ENCODE data around the gene CLEC14A.

The CLEC14A gene

DNA sequence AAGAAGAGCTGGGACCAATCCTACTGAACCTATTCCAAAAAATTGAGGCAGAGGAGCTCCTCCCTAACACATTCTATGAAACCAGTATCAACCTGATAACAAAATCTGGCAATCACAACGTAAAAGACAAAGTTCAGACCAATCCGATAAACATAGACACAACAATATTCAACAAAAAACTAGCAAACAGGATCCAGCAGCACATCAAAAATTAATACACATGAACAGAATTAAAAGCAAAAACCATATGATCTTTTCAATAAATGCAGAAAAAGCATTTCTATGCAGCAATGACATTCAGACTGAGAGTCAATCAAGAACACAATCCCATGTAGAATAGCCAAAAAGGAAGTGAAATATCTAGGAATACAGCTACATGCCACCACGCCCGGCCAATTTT lies 7.0 kb upstream of the CLEC14A start:
- no peak overlapping the region for H3K4me3 ChIP-seq (ENCODE audit: low read length)
- H3K4me1 ChIP-seq (ENCODE audit: insufficient read depth, low read length), result no peaks in the 10 kb centered on the region
- H3K27me3 ChIP-seq (ENCODE audit: insufficient read depth, low read length), result no peaks in the 10 kb centered on the region
- no peaks in the 10 kb centered on the region for H3K9me3 ChIP-seq (ENCODE audit: low read length)
- H2AFZ ChIP-seq (ENCODE audit: low read depth, low read length), result no peak overlapping the region
- no peaks in the 10 kb centered on the region for H3K36me3 ChIP-seq (ENCODE audit: insufficient read depth, low read length)

GRCh38 chr14:38261620-38262019 lies 5.7 kb upstream of the CLEC14A start:
- Histone ChIP-seq H3K27me3 (ENCODE audit: insufficient read depth, low read length) (peaks cover 7% of the 10 kb centered on the region), H3K4me3 (ENCODE audit: low read length) (no peak overlapping the region), H3K36me3 (ENCODE audit: insufficient read depth, low read length) (no peaks in the 10 kb centered on the region), H2AFZ (ENCODE audit: low read depth, low read length) (no peak overlapping the region), H3K4me1 (ENCODE audit: insufficient read depth, low read length) (no peaks in the 10 kb centered on the region), H3K9me3 (ENCODE audit: low read length) (no peaks in the 10 kb centered on the region)

GRCh38 chr14:38257507-38257906 lies 1.6 kb upstream of the CLEC14A start:
- H3K27me3 ChIP-seq (ENCODE audit: insufficient read depth, low read length), result peaks cover 43% of the 10 kb centered on the region
- no peak overlapping the region for H3K4me3 ChIP-seq (ENCODE audit: low read length)
- no peaks in the 10 kb centered on the region for H3K4me1 ChIP-seq (ENCODE audit: insufficient read depth, low read length)
- H3K9me3 ChIP-seq (ENCODE audit: low read length), result no peaks in the 10 kb centered on the region
- no peaks in the 10 kb centered on the region for H3K36me3 ChIP-seq (ENCODE audit: insufficient read depth, low read length)
- H2AFZ ChIP-seq (ENCODE audit: low read depth, low read length), result no peak overlapping the region

DNA sequence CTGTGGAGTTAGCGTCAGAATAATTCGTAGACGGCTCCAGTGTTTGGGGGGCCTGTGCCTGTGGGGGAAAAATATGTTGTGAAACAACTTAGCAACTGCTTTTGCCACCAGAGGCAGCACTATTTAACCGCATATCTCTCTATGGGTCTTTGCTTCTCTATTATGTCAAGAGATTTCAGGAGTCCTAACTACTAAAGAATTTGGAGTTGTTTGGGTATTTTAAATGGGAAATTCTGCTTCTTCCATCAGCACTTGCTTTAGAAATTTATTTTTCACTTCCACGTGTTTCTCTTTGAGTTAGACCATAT lies 594 bp upstream of the CLEC14A start:
- H3K27me3 ChIP-seq (ENCODE audit: insufficient read depth, low read length), result peaks cover 43% of the 10 kb centered on the region
- no peaks in the 10 kb centered on the region for H3K4me1 ChIP-seq (ENCODE audit: insufficient read depth, low read length)
- no peaks in the 10 kb centered on the region for H3K9me3 ChIP-seq (ENCODE audit: low read length)
- no peak overlapping the region for H3K4me3 ChIP-seq (ENCODE audit: low read length)
- no peak overlapping the region for H2AFZ ChIP-seq (ENCODE audit: low read depth, low read length)
- no peaks in the 10 kb centered on the region for H3K36me3 ChIP-seq (ENCODE audit: insufficient read depth, low read length)

GRCh38 chr14:38255408-38255672 lies 553 bp downstream of the CLEC14A start:
- Histone ChIP-seq H3K36me3 (ENCODE audit: insufficient read depth, low read length) (no peaks in the 10 kb centered on the region), H3K4me1 (ENCODE audit: insufficient read depth, low read length) (no peaks in the 10 kb centered on the region), H3K4me3 (ENCODE audit: low read length) (no peak overlapping the region), H3K27me3 (ENCODE audit: insufficient read depth, low read length) (peaks cover 43% of the 10 kb centered on the region), H3K9me3 (ENCODE audit: low read length) (no peaks in the 10 kb centered on the region), H2AFZ (ENCODE audit: low read depth, low read length) (no peak overlapping the region)

DNA sequence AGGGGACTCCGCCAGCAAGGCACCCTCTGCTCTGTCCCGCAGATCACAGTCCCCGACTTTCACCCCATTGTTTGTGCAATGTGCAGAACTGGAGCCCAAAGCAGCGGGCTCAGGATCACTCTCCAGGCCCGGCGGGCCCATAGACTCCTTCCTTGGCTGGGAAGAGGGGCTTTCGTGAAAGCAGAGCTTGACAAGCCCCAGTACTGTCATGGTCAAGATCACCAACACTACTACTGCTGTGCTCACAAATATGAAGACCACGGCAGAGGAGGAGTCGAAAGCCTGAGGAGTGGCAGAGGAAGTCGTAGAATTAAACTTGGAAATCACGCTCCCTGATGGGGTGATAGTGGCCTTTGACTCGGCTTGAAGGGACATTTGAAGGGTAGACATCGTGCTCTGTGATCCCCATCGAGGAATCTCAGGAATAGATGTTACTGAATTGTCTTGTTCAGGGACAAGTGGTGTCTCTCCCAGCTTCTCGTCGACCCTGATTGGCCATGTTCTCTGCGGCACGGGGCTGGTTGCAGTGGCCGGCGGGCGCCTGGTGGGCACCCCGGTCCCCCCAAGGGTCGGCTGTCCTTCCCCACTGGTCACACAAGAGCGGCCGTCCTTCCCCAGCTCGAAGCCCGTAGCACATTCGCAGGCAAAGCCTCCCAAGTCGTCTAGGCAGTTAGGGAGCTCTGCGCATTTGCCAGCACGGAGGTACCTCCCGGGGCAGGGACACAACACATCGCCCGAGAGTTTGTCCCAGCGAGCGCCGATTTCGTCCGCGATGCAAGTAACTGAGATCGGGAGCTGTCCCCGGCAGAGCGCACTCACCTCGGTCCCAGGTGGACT lies 1.1 kb downstream of the CLEC14A start:
- Histone ChIP-seq H3K36me3 (ENCODE audit: insufficient read depth, low read length) (no peaks in the 10 kb centered on the region), H3K27me3 (ENCODE audit: insufficient read depth, low read length) (peaks cover 43% of the 10 kb centered on the region), H3K4me1 (ENCODE audit: insufficient read depth, low read length) (no peaks in the 10 kb centered on the region), H2AFZ (ENCODE audit: low read depth, low read length) (no peak overlapping the region), H3K4me3 (ENCODE audit: low read length) (no peak overlapping the region), H3K9me3 (ENCODE audit: low read length) (no peaks in the 10 kb centered on the region)

- H3K4me3 ChIP-seq (ENCODE audit: low read length), result no peak overlapping the region
- peaks cover 43% of the 10 kb centered on the region for H3K27me3 ChIP-seq (ENCODE audit: insufficient read depth, low read length)
- H2AFZ ChIP-seq (ENCODE audit: low read depth, low read length), result no peak overlapping the region
- no peaks in the 10 kb centered on the region for H3K36me3 ChIP-seq (ENCODE audit: insufficient read depth, low read length)
- H3K4me1 ChIP-seq (ENCODE audit: insufficient read depth, low read length), result no peaks in the 10 kb centered on the region
- H3K9me3 ChIP-seq (ENCODE audit: low read length), result no peaks in the 10 kb centered on the region
These were observed 2.2 kb downstream of the CLEC14A start for GRCh38 chr14:38253676-38254075.

DNA sequence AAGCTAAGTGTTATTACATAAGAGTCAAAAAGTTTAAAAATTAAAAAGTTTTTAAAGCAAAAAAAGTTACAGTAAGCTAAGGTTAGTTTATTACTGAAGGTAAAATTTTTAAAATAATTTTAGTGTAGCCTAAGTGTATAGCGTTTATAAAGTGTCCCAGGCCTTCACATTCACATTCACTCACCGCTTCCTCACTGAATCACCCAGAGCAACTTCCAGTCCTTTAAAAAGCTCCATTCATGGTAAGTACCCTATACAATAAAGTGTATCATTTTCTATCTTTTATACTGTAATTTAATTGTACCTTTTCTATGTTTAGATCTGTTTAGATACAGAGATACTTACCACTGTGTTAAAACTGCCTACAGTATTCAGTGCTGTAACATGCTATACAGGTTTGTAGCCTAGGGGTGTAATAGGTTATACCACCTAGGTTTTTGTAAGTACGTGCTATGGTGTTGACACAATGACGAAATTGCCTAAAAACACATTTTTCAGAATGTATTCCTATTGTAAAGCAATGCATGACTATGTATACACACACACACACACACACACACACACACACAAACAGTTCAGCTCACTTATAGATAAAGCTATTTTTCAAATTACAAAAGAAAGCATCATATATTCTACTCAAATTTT lies 3.7 kb downstream of the CLEC14A start:
- no peaks in the 10 kb centered on the region for H3K9me3 ChIP-seq (ENCODE audit: low read length)

DNA sequence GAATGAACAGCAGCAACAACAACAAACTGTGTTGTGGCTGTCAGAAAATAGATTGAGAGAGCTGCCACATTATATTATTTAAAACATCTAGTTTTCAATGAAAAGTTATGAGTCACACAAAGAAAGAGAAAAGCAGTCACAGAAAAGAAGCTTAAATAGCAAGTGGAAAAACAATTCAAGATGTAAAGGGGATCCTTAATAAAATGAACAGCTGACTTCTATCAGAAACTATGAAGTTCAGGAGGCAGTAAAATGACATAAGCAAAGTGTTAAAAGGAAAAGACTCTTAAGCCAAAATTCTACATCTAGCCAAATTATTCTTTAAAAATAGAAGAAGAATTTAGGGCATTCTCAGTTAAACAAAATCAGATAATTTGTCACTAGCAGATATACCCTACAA lies 5.6 kb downstream of the CLEC14A start:
- no peaks in the 10 kb centered on the region for H3K9me3 ChIP-seq (ENCODE audit: low read length)
- no peaks in the 10 kb centered on the region for H3K36me3 ChIP-seq (ENCODE audit: insufficient read depth, low read length)
- H2AFZ ChIP-seq (ENCODE audit: low read depth, low read length), result no peak overlapping the region
- peaks cover 23% of the 10 kb centered on the region for H3K27me3 ChIP-seq (ENCODE audit: insufficient read depth, low read length)
- H3K4me1 ChIP-seq (ENCODE audit: insufficient read depth, low read length), result no peaks in the 10 kb centered on the region
- no peak overlapping the region for H3K4me3 ChIP-seq (ENCODE audit: low read length)

More for the DNA sequence above, 3.7 kb downstream of the CLEC14A start:
- no peaks in the 10 kb centered on the region for H3K36me3 ChIP-seq (ENCODE audit: insufficient read depth, low read length)
- no peak overlapping the region for H2AFZ ChIP-seq (ENCODE audit: low read depth, low read length)
- H3K27me3 ChIP-seq (ENCODE audit: insufficient read depth, low read length), result peaks cover 40% of the 10 kb centered on the region
- H3K4me3 ChIP-seq (ENCODE audit: low read length), result no peak overlapping the region
- no peaks in the 10 kb centered on the region for H3K4me1 ChIP-seq (ENCODE audit: insufficient read depth, low read length)

- Histone ChIP-seq H3K27me3 (ENCODE audit: insufficient read depth, low read length) (peaks cover 5% of the 10 kb centered on the region), H2AFZ (ENCODE audit: low read depth, low read length) (no peak overlapping the region), H3K9me3 (ENCODE audit: low read length) (no peaks in the 10 kb centered on the region), H3K4me1 (ENCODE audit: insufficient read depth, low read length) (no peaks in the 10 kb centered on the region), H3K36me3 (ENCODE audit: insufficient read depth, low read length) (no peaks in the 10 kb centered on the region), H3K4me3 (ENCODE audit: low read length) (no peak overlapping the region)
These were observed 7.4 kb downstream of the CLEC14A start for GRCh38 chr14:38248321-38249028.

- no peak overlapping the region for H2AFZ ChIP-seq (ENCODE audit: low read depth, low read length)
- no peaks in the 10 kb centered on the region for H3K4me1 ChIP-seq (ENCODE audit: insufficient read depth, low read length)
- no peaks in the 10 kb centered on the region for H3K36me3 ChIP-seq (ENCODE audit: insufficient read depth, low read length)
- no peaks in the 10 kb centered on the region for H3K27me3 ChIP-seq (ENCODE audit: insufficient read depth, low read length)
- no peak overlapping the region for H3K4me3 ChIP-seq (ENCODE audit: low read length)
- H3K9me3 ChIP-seq (ENCODE audit: low read length), result no peaks in the 10 kb centered on the region
These were observed 12.1 kb downstream of the CLEC14A start for GRCh38 chr14:38243696-38244240.

DNA sequence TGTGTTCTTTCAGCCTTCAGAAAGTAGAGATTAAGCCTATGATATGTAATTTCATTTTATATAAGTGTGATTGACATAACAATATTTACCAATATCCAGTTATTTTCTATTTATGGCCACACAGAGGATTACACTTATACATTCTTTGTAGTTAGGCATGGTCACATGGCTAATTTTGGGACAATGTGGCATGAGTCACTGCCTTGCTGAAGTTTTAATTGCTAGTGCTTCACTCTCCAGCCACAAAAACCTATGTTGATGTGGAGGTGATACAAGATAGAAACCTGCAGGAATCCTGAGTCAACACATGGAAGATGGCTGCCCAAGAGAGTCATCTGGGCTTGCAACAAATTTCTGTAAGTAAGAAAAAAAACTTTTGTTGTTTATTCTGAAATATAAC lies 17.0 kb downstream of the CLEC14A start:
- H3K4me3 ChIP-seq (ENCODE audit: low read length), result no peak overlapping the region
- no peaks in the 10 kb centered on the region for H3K4me1 ChIP-seq (ENCODE audit: insufficient read depth, low read length)
- no peaks in the 10 kb centered on the region for H3K36me3 ChIP-seq (ENCODE audit: insufficient read depth, low read length)
- no peaks in the 10 kb centered on the region for H3K9me3 ChIP-seq (ENCODE audit: low read length)
- H2AFZ ChIP-seq (ENCODE audit: low read depth, low read length), result no peak overlapping the region
- no peaks in the 10 kb centered on the region for H3K27me3 ChIP-seq (ENCODE audit: insufficient read depth, low read length)

DNA sequence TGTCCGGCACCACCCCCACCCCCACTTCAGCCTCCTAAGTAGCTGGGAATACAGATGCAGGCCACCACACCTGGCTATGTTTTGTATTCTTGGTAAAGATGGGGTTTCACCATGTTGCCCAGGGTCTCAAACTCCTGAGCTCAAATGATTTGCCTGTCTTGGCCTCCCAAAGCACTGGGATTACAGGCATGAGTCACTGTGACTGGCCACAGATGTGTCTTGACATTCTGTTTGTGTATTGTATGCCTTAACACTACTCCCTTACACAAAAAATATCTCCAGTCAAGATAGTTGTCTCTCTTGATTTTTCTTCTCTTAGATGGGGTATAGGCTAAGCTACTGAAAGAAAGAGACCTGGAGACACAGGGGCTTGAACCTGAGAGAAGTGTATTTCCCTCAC lies 17.6 kb downstream of the CLEC14A start:
- no peak overlapping the region for H3K4me3 ChIP-seq (ENCODE audit: low read length)
- H3K4me1 ChIP-seq (ENCODE audit: insufficient read depth, low read length), result no peaks in the 10 kb centered on the region
- no peaks in the 10 kb centered on the region for H3K36me3 ChIP-seq (ENCODE audit: insufficient read depth, low read length)
- H2AFZ ChIP-seq (ENCODE audit: low read depth, low read length), result no peak overlapping the region
- no peaks in the 10 kb centered on the region for H3K27me3 ChIP-seq (ENCODE audit: insufficient read depth, low read length)
- no peaks in the 10 kb centered on the region for H3K9me3 ChIP-seq (ENCODE audit: low read length)

All from neuron (in vitro differentiated cells).